SKM-1 treated with dmso at 0.1 percent for 144 hours (cell line): ENCODE data around the gene EPHA2.

Experiments
- DNase-seq: peaks from one replicate; lab custom pipeline; 2025; ENCODE audit not compliant: unreplicated experiment; lab: John Stamatoyannopoulos, UW

EPHA2 gene

DNA sequence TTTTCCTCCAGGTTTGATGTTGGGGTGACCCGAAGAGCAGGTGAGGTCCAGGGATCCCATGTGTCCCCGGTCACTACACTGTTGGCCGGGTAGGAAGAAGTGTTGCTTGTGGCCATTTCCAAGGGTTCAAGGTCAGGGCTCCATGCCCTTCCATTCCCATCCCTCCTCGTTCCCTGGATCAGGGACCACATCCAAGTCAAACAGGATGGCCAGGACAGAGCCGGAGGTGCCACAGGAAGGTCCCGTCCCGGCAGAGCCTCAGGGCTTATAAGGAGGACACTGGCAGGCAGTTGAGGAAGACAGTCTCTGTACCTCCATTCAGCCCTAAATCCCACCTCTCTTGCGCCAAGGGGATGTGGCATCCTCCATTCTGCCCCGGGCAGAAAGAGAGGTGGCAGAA, 60.4 kb downstream of the EPHA2 start:
- DNase-seq = no peak

- DNase-seq = no peak
Measured at GRCh38 chr1:16094453-16095158, 61.3 kb downstream of the EPHA2 start.

DNA sequence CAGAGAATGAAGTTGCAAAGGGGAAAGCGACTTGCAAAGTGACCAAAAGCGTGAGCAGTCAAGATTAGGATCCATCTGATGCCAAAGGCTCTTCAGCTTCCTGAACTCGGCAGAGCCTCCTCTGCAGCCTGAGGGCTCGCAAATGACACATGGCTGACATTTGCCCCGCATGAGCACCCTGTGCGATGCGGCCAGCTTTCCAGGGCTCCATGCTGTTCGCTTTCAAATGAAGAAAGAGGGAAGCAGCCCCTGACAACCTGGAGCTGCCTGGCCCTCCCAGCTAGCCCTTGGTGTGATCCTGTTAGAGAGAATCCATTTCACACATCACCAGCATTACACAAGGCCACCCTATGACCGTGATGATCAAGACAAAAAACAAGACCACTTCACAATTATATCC, 62.3 kb downstream of the EPHA2 start:
- no peak for DNase-seq

DNA sequence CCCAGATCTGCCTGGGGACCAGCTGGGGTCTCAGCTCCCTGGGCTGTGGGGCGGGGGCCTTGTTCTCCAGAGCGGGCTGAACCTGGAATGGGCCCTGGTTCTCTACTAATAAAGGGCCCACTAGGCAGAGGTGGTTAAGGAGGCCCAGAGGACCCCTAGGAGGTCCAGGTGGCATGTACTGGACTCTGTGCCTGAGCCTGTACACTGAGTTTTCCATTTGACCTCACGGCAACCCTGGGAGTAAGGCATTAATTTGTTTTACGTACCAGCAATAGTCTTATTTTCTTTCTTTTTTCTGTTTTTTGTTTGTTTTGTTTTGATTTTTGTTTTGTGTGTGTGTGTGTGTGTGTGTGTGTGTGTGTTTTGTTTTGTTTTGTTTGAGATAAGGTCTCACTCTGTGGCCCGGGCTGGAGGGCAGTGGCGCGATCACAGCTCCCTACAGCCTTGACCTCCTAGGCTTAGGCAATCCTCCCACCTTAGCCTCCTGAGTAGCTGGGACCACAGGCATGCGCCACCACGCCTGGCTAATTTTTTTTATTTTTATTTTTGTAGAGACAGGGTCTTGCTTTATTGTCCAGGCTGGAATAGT, 62.9 kb downstream of the EPHA2 start:
- DNase-seq = no peak

DNA sequence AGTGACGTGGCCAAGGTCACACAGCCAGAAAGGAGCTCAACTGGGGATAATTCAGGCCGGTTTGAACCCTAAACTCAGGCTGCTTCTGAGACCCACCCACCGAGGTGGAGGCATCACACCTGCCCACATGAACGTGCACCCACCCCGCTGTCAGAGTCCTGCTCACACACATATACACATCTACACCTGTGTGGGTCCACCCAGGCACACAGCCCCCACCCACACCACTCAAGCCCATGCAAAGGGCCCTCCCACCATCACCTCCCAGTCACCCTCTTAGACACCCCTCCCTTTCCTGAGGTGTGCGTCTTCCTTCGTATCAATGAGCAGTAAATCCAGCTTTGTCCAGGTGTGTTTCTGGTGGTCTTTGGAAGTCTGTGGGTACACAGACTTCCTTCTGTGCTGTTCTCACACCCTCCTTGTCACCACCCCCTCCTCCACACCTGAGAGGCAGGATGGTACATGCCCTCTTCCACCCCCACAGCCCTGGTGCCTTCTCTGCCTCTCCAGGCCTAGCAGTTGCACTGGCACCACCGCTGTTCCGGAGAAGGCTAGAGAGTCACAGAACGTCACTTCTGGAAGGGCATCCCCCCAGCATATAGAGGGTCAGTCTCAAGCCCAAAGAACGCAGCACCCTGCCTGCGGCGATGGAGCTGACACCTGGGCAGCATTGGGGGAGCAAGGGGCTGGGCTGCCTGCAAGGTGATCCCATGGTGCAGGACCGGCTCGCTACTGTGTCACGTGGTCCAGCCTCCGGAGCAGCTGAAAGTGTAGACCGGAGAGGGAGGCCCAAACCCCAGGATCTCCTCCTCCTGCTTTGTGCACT, 63.6 kb downstream of the EPHA2 start:
- DNase-seq = no peak

DNA sequence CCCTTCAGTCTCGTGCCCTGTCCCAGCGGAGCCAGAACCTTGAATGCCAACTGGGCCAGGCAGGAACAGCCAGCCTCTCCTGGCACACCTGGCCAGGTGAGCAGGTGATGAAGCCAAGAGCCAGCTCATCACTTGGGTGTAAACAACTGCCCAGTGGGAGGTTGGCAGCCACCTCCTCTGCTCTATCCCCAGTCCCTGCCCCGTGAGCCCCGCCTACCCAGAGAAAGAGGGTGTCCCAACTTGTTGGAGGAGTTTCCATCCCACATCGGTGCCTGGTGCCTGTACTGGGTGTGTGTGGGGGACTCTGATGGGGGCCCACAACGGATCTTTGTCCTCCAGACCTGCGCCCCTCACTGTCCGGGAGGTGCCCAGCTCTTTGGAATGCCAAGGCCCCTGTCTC, 64.6 kb downstream of the EPHA2 start:
- no peak for DNase-seq

- no peak for DNase-seq
Measured at GRCh38 chr1:16090076-16090826, 65.6 kb downstream of the EPHA2 start.

DNA sequence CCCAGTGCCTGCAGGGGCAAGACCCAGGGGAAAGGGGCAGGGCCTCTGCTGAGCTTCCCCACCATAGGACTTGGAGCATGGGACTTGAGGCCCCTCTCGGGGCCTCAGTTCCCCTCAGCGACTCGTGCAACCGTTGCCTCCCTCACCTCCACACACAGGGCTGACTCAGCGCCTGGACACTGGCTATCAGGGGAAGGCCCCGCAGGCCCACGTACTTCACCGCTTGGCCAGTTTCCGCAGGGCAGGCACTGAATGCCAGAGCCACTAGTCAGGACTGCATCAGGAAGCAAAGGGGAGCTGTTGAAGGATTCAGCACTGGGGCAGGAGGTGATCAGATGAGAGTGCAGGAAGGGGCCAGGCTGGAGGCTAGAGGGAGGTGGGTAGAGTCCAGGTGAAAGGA, 66.9 kb downstream of the EPHA2 start:
- no peak for DNase-seq

- no peak for DNase-seq
Measured at GRCh38 chr1:16088351-16088911, 67.4 kb downstream of the EPHA2 start.

DNA sequence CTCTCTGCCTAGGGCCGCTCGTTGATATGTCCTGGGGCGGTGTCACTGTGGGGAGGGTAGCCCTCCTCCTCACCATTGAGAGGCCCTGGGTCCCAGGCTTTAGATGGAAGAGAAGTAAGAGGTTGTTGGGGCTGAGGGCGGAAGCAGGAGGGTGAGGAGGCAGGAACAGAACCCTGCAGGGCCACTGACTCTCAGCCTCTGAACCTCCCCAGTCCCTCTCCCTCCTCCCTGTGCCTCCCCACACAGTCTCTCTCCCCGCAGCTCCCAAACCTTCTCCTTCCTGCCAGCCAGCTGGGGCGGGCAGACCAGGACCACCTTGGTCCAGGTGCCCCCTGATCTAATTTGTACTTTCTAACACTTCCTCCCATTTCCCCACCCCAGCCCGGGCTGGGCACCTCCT, 68.1 kb downstream of the EPHA2 start:
- no peak for DNase-seq

DNA sequence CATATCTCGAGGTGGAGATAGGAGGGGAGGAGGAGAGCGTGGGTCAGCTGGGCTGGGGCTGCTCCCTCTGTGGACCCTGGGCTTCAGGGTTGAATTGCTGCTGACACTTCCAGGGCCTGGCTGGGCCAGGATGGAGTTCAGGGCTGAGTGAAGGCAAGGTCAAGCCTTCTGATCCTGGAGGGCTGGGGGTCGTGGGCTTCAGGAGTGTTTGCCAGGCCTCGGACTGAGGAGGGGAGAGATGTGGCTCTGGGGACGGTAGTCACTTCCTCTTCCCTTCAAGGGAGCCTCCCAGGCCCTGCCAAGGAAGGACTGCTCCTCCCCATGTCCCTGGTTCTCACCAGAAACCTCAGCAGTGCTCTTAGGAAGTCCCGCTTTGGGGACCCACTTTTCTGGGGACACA, 70.3 kb downstream of the EPHA2 start:
- DNase-seq = no peak

GRCh38 chr1:16083486-16083885, 72.4 kb downstream of the EPHA2 start:
- DNase-seq = no peak

GRCh38 chr1:16082283-16083038, 73.4 kb downstream of the EPHA2 start:
- DNase-seq = peak; percentile 19

GRCh38 chr1:16081636-16082035, 74.2 kb downstream of the EPHA2 start:
- no peak for DNase-seq

- DNase-seq = no peak
Measured at GRCh38 chr1:16080422-16081150, 75.3 kb downstream of the EPHA2 start.

DNA sequence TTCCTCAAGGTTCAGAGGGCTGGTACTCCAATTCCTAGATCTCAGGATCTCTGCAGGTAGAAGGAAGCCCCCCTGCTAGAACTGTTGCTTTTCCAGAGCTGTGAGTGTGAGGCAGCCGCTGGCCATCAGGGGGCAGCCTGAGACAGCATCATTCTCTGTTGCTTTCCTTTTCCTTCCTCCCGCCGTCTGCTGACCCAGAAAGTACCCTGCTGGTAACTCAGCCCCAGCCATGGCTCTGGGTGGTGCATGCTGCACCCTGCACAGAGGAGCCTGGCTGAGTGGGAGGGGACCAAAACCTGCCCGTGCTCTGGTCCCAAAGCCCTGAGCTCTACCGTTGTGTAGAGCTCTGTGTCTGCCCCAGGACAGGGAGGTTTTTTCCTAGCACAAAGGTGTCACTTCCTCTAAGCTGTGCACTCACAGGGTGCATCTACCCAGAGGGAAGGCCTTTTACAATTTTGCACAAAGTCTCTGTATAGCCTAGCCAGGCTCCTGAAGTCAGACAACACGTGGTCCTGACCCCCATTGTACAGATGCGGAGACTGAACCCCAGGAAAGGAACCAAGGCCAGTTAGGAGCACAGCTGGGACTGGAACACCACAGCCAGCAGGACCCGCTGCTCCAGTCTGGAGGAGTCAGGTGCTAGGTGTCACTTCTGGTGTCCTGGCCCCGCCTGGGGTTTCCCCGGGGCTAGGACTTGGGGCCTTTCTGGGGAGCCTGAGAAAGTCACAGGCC, 76.8 kb downstream of the EPHA2 start:
- DNase-seq = peak; percentile 57

DNA sequence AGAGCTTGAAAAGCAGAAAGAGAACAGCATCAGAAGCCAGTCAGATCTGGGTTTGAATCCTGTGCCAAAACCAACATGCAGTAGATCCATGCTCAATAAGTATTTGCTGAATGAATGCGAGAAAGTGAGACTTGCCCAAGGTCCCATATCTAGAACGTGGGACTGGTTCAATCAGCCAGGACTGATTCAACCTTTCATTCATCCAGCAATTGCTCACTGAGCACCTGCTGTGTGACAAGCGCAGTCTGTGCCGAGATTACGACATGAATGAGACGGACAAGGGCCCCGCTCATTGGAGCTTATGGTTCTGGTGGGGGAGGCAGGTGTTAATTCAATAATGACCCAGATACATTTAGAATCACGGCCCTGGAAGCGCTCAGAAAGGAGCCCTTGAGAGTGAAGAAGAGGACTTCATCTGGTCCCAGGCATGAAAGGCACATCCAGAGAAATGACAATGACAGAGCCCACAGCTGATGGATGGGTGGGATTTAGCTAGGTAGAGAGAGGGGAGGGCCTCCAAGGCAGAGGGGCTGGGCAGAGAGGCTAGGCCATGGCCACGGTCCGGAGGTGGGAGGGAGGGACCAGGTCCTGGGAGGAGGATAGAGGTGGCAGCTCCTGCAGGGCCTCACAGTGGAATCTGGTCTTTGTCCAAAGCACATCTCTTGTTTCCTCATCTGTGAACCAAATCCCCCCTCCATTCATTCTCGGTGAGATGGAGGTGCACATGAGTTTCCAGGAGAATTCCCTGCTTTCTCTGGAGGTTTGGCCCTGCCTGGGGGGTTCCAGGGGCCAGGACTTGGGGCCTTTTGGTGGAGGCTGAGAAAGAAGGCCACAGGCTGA, 78.2 kb downstream of the EPHA2 start:
- DNase-seq = no peak

DNA sequence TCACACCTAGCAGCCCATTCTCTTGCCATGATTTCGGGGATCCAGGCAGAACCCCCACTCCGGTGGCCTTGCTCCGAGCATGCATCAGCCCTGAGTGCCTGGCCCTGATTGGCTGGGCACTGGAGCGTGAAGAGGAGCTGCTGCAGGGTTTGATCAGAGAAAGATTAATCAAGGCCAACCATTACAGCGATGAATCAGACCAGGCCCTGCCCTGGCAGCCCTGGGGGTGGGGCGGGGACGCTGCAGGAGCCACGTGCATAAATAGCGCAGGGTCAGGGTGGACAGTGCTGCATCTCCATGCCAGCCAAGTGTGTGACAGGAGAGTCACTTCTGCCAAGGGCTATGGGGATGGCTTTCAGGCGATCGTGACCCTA, 79.0 kb downstream of the EPHA2 start:
- no peak for DNase-seq
